HG03025 (cell line): ENCODE results near the gene HIGD1A.

Experiments used
- ATAC-seq: cut with Tn5 transposase; IDR thresholded peaks from one replicate; pipeline ENCODE4 v1.9.1; 2021; ENCODE audit warnings: mild to moderate bottlenecking, moderate library complexity; ENCODE audit not compliant: unreplicated experiment, low FRiP score

The HIGD1A gene

GRCh38 chr3:42741796-42742195, 62.5 kb downstream of the HIGD1A start:
- ATAC-seq: no peak

GRCh38 chr3:42739401-42740158, 64.7 kb downstream of the HIGD1A start:
- no peak for ATAC-seq

DNA sequence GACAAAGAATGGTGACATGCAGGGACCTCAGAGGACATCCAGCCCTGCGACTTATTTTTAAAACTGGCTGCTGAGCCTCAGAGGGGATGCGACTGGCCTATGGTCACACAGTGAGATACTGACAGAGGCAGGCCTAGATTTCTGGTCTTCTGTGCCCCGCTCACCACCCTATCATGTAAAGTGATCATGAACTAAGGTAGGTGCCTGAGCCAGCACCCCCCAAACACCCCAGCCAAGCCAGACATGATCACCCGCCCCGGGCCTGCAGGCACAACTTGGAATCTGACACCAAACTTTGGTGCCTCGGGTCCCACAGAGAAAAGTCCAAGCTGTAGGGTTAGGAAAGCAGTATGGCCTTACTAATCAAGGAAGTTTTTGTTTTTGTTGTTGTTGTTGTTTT, 67.8 kb downstream of the HIGD1A start:
- no peak for ATAC-seq

GRCh38 chr3:42736081-42736480, 68.2 kb downstream of the HIGD1A start:
- ATAC-seq: no peak

DNA sequence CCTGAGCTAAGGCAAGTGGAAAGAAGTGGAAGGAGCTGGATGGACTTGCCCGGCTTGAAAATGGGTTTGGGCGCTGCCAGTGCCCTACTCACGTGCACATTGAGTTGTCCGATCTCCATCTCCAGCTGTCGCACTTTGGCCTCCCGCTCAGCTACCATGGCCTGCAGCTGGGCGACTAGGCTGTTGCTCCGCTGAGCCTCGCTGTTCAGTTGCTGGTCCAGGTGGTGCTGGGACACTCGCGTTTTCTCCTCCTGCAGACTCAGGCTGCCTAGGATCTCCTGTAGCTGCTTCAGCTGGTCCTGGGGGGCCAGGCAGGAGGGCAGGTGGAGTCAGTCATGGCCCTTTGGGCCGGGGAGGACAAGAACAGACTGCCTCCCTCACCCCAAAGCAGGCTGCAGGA, 68.7 kb downstream of the HIGD1A start:
- no peak for ATAC-seq

- ATAC-seq: no peak
Observed at GRCh38 chr3:42735019-42735418, 69.3 kb downstream of the HIGD1A start.

GRCh38 chr3:42734263-42734860, 69.9 kb downstream of the HIGD1A start:
- no peak for ATAC-seq

DNA sequence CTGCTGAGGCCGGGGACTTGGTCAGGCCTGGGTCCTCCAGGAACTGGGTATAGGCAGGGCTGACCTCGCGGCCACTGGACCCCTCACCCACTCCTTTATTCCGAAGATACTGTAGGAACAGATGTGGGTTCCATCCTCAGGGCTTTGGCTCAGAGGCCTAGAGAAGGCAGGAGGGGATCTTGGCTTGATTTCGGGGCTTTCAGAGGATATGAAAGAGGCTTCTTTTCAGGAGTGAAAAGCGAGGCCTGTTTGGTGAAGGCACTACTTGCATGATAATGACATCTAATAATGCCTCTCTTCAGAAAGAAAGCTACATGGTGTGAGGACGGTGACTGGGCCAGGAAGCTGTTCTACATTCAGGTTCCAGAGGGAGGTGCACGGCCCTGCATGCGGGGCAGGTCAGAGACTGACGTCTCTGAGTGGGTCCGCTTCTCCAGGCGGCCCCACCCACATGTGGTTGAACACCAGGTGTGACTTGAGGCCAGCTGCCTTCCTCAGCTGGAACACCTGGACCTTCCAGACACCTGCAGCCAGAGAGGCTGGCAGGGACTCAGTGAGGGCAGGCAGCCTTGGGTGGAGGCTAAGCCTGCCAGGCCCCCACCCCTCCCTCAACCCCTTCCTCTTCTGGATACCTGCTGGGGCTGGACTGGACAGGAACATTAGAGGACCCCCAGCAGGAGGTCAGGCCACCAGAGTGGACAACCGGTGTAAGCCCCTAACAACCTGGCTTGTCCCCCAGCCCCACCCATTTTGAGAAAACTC, 70.6 kb downstream of the HIGD1A start:
- no peak for ATAC-seq
